ENCODE data around the gene TMA16. TPM values are rescaled to one million over a fixed set of nuclear protein-coding genes. Genes with fewer than 3 reads are reported as not detected.

Gene TMA16
- total RNA-seq, 1 donor: 7.6 TPM

- Histone ChIP-seq H3K9me3 (ENCODE audit: low read depth, low read length) (no peaks in the 10 kb centered on the region), H3K4me1 (ENCODE audit: insufficient read depth, low read length) (peaks cover 17% of the 10 kb centered on the region), H3K27me3 (ENCODE audit: insufficient read depth, low read length) (no peaks in the 10 kb centered on the region)
These were observed 8.2 kb upstream of the TMA16 start for GRCh38 chr4:163486321-163486720.

GRCh38 chr4:163489929-163490328, 4.6 kb upstream of the TMA16 start:
- Histone ChIP-seq H3K27me3 (ENCODE audit: insufficient read depth, low read length) (no peaks in the 10 kb centered on the region), H3K4me3 (ENCODE audit: low read length) (no peak overlapping the region), H3K4me1 (ENCODE audit: insufficient read depth, low read length) (peaks cover 11% of the 10 kb centered on the region), H3K9me3 (ENCODE audit: low read depth, low read length) (no peaks in the 10 kb centered on the region)

More at GRCh38 chr4:163486321-163486720, 8.2 kb upstream of the TMA16 start:
- H3K4me3 ChIP-seq (ENCODE audit: low read length): no peak overlapping the region

GRCh38 chr4:163492951-163493504, 1.5 kb upstream of the TMA16 start:
- H3K9me3 ChIP-seq (ENCODE audit: low read depth, low read length): no peaks in the 10 kb centered on the region
- H3K27me3 ChIP-seq (ENCODE audit: insufficient read depth, low read length): no peaks in the 10 kb centered on the region
- no peak overlapping the region for H3K4me3 ChIP-seq (ENCODE audit: low read length)
- peaks cover 21% of the 10 kb centered on the region for H3K4me1 ChIP-seq (ENCODE audit: insufficient read depth, low read length)

- H3K4me3 ChIP-seq (ENCODE audit: low read length): peak overlapping the region; percentile 75
These were observed 689 bp upstream of the TMA16 start for GRCh38 chr4:163493643-163494359.

GRCh38 chr4:163495900-163496299, 1.4 kb downstream of the TMA16 start:
- Histone ChIP-seq H3K9me3 (ENCODE audit: low read depth, low read length) (no peaks in the 10 kb centered on the region), H3K27me3 (ENCODE audit: insufficient read depth, low read length) (no peaks in the 10 kb centered on the region), H3K4me1 (ENCODE audit: insufficient read depth, low read length) (peaks cover 21% of the 10 kb centered on the region), H3K4me3 (ENCODE audit: low read length) (no peak overlapping the region)

More at GRCh38 chr4:163493643-163494359, 689 bp upstream of the TMA16 start:
- no peaks in the 10 kb centered on the region for H3K27me3 ChIP-seq (ENCODE audit: insufficient read depth, low read length)
- peaks cover 21% of the 10 kb centered on the region for H3K4me1 ChIP-seq (ENCODE audit: insufficient read depth, low read length)
- H3K9me3 ChIP-seq (ENCODE audit: low read depth, low read length): no peaks in the 10 kb centered on the region

GRCh38 chr4:163500586-163500985, 6.1 kb downstream of the TMA16 start:
- H3K4me3 ChIP-seq (ENCODE audit: low read length): no peak overlapping the region
- H3K9me3 ChIP-seq (ENCODE audit: low read depth, low read length): no peaks in the 10 kb centered on the region
- no peaks in the 10 kb centered on the region for H3K27me3 ChIP-seq (ENCODE audit: insufficient read depth, low read length)
- H3K4me1 ChIP-seq (ENCODE audit: insufficient read depth, low read length): peaks cover 24% of the 10 kb centered on the region

- H3K4me1 ChIP-seq (ENCODE audit: insufficient read depth, low read length): peaks cover 22% of the 10 kb centered on the region
- no peaks in the 10 kb centered on the region for H3K9me3 ChIP-seq (ENCODE audit: low read depth, low read length)
- H3K27me3 ChIP-seq (ENCODE audit: insufficient read depth, low read length): no peaks in the 10 kb centered on the region
- no peak overlapping the region for H3K4me3 ChIP-seq (ENCODE audit: low read length)
These were observed 10.9 kb downstream of the TMA16 start for GRCh38 chr4:163505374-163505773.

GRCh38 chr4:163515198-163515597, 20.7 kb downstream of the TMA16 start:
- H3K4me1 ChIP-seq (ENCODE audit: insufficient read depth, low read length): no peaks in the 10 kb centered on the region
- H3K4me3 ChIP-seq (ENCODE audit: low read length): no peak overlapping the region
- no peaks in the 10 kb centered on the region for H3K27me3 ChIP-seq (ENCODE audit: insufficient read depth, low read length)
- H3K9me3 ChIP-seq (ENCODE audit: low read depth, low read length): no peaks in the 10 kb centered on the region

GRCh38 chr4:163523791-163524365, 29.4 kb downstream of the TMA16 start:
- Histone ChIP-seq H3K4me3 (ENCODE audit: low read length) (no peak overlapping the region), H3K9me3 (ENCODE audit: low read depth, low read length) (no peaks in the 10 kb centered on the region), H3K27me3 (ENCODE audit: insufficient read depth, low read length) (no peaks in the 10 kb centered on the region), H3K4me1 (ENCODE audit: insufficient read depth, low read length) (no peaks in the 10 kb centered on the region)

GRCh38 chr4:163525982-163526381, 31.5 kb downstream of the TMA16 start:
- H3K9me3 ChIP-seq (ENCODE audit: low read depth, low read length): no peaks in the 10 kb centered on the region
- no peaks in the 10 kb centered on the region for H3K27me3 ChIP-seq (ENCODE audit: insufficient read depth, low read length)
- H3K4me3 ChIP-seq (ENCODE audit: low read length): no peak overlapping the region
- no peaks in the 10 kb centered on the region for H3K4me1 ChIP-seq (ENCODE audit: insufficient read depth, low read length)

GRCh38 chr4:163527172-163527571, 32.7 kb downstream of the TMA16 start:
- Histone ChIP-seq H3K27me3 (ENCODE audit: insufficient read depth, low read length) (no peaks in the 10 kb centered on the region), H3K4me1 (ENCODE audit: insufficient read depth, low read length) (no peaks in the 10 kb centered on the region), H3K9me3 (ENCODE audit: low read depth, low read length) (no peaks in the 10 kb centered on the region), H3K4me3 (ENCODE audit: low read length) (no peak overlapping the region)

GRCh38 chr4:163528653-163529052, 34.2 kb downstream of the TMA16 start:
- Histone ChIP-seq H3K27me3 (ENCODE audit: insufficient read depth, low read length) (no peaks in the 10 kb centered on the region), H3K4me1 (ENCODE audit: insufficient read depth, low read length) (no peaks in the 10 kb centered on the region), H3K9me3 (ENCODE audit: low read depth, low read length) (no peaks in the 10 kb centered on the region), H3K4me3 (ENCODE audit: low read length) (no peak overlapping the region)

- H3K4me1 ChIP-seq (ENCODE audit: insufficient read depth, low read length): no peaks in the 10 kb centered on the region
- no peaks in the 10 kb centered on the region for H3K9me3 ChIP-seq (ENCODE audit: low read depth, low read length)
- no peaks in the 10 kb centered on the region for H3K27me3 ChIP-seq (ENCODE audit: insufficient read depth, low read length)
- H3K4me3 ChIP-seq (ENCODE audit: low read length): no peak overlapping the region
These were observed 39.6 kb downstream of the TMA16 start for GRCh38 chr4:163534056-163534455.

- Histone ChIP-seq H3K4me1 (ENCODE audit: insufficient read depth, low read length) (no peaks in the 10 kb centered on the region), H3K27me3 (ENCODE audit: insufficient read depth, low read length) (no peaks in the 10 kb centered on the region), H3K4me3 (ENCODE audit: low read length) (no peak overlapping the region), H3K9me3 (ENCODE audit: low read depth, low read length) (no peaks in the 10 kb centered on the region)
These were observed 41.2 kb downstream of the TMA16 start for GRCh38 chr4:163535657-163536056.

GRCh38 chr4:163536091-163536490, 41.6 kb downstream of the TMA16 start:
- Histone ChIP-seq H3K9me3 (ENCODE audit: low read depth, low read length) (no peaks in the 10 kb centered on the region), H3K27me3 (ENCODE audit: insufficient read depth, low read length) (no peaks in the 10 kb centered on the region), H3K4me3 (ENCODE audit: low read length) (no peak overlapping the region), H3K4me1 (ENCODE audit: insufficient read depth, low read length) (no peaks in the 10 kb centered on the region)

GRCh38 chr4:163537114-163537513, 42.6 kb downstream of the TMA16 start:
- Histone ChIP-seq H3K9me3 (ENCODE audit: low read depth, low read length) (no peaks in the 10 kb centered on the region), H3K4me3 (ENCODE audit: low read length) (no peak overlapping the region), H3K4me1 (ENCODE audit: insufficient read depth, low read length) (no peaks in the 10 kb centered on the region), H3K27me3 (ENCODE audit: insufficient read depth, low read length) (no peaks in the 10 kb centered on the region)

All from mononuclear cell (primary cell).